Inflammatory macrophage (primary cell): ENCODE measurements around the gene CECR2.
"Not testable (repeated sequence)": the region's sequence is repeated elsewhere in the genome, so short reads cannot be mapped to it uniquely, and the experiment has no call there.

Source experiments
- DNase-seq, 2 donors: peaks; one replicate each; pipeline ENCODE4 v3.0.0-alpha.2; 2020 to 2022

The CECR2 gene

DNA sequence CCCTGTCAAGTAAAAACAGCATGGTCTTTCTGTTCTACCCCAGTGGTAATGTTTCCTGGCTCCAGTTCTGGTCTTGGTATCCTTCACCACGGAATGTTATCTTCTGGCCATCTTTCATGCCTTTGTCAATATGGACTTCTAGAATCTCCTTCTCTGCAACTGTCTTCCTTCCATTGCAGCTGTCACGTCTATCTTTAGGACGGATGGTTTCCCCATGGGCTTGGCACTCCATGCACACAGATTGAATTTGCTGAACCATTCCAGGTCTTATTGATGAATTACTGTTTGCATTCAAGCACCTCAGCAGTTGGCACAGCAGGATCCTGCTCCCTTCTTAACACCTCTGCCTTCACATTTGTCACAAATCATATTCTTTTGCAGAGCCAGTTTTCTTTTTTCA, 149.1 kb downstream of the CECR2 start:
- DNase-seq: no peak

DNA sequence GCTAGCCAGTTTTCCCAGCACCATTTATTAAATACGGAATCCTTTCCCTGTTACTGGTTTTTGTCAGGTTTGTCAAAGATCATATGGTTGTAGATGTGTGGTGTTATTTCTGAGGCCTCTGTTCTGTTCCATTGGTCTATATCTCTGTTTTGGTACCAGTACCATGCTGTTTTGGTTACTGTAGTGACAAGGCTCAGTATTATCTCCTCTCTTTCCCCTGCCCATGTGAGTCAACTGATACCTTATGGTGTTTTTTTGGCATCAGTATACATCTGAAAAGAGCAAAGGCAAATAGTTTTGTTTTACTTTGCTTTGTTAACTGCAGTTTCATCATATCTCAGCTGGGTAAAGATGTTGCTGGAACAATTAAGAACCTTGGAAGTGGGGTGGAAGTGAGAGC, 152.7 kb downstream of the CECR2 start:
- DNase-seq: not testable (repeated sequence)

DNA sequence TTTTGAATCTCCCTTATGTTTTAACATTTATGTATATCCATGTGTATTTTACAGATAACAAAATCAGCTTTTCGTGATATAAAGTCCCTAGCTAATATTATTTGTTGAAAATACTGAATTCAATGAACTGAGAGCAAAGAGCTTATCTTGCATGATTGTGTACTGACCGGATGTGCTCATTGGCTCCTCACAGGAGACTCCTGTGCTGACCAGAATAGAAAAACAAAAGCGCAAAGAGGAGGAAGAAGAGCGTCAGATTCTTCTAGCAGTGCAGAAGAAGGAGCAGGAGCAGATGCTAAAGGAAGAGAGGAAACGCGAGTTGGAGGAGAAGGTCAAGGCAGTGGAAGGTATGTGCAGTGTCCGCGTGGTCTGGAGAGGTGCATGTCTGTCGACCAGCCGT, 154.7 kb downstream of the CECR2 start:
- DNase-seq: no peak

DNA sequence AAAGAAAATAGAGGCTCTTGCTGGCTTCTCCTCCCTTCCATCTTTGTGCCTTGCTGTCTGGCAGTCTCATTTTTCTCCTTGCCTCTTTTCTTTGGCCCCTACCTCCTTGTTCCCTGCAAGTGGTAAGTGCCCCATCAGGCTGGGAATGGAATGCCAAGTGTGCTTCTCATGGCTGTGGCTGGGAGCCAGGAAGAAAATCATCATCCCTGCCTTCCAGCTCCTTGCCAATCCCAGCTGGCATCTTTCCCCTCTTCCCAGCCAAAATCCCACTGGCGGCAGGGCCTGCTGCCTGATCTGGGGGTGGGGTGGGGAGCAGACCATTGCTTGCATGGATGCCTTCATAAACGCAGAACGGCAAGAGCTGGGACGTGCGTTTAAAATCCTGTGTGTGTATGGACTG, 167.0 kb downstream of the CECR2 start:
- DNase-seq: no peak

DNA sequence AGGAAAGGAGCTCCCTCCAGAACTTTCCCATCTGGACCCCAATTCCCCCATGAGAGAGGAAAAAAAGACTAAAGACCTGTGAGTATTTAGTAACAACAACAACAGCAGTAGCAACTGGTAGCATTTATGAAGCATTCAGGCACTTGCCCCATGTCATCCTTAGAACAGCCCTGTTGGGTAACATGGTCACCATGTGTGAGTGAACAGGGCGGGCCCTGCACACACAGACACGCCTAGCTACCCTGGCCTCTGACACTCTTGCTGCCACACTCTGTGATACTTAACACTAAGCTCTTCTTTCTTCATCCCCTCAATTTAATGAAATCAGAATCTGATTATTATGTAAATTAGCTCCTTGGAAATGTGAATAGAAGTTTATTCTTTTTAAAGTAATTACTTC, 167.9 kb downstream of the CECR2 start:
- no peak for DNase-seq

DNA sequence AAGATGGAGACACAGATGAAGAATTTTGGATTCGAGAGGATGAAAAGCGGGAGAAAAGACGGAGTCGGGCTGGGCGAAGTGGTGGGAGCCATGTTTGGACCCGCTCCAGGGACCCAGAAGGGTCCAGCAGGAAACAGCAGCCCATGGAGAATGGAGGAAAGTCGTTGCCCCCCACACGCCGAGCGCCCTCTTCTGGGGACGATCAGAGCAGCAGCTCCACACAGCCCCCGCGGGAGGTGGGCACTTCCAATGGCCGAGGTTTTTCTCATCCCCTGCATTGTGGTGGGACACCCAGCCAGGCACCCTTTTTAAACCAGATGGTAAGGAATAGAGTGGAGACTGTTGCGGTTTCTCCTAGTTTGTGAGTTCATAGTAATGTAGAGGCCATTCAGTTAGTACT, 171.2 kb downstream of the CECR2 start:
- no peak for DNase-seq

DNA sequence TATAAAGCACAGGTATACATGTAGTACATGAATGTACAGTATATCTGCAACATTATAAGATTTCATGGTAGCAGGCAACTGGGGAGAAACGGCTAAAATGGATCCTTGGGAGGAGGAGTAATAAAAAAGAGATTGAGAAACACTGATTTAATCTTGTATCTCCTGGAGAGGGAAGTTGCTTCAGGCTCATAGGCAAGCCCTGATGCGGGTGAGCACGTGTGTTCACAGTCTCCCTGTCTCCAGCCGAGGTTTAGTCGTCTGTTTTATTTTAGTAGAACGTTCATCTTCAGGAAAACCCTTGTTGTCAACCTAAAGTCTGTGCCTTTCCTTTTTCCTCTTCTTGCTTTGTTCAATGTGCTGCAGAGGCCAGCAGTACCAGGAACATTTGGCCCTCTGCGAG, 172.2 kb downstream of the CECR2 start:
- DNase-seq: no peak

DNA sequence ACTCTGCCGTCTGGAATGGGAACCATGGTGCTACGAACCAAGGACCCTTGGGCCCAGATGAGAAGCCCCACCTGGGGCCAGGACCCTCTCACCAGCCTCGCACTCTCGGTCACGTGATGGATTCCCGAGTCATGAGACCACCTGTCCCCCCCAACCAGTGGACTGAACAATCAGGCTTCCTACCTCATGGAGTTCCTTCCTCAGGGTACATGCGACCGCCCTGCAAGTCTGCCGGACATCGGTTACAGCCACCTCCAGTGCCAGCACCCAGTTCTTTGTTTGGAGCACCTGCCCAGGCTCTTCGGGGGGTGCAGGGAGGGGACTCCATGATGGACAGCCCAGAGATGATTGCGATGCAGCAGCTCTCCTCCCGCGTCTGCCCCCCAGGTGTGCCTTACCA, 173.2 kb downstream of the CECR2 start:
- no peak for DNase-seq

DNA sequence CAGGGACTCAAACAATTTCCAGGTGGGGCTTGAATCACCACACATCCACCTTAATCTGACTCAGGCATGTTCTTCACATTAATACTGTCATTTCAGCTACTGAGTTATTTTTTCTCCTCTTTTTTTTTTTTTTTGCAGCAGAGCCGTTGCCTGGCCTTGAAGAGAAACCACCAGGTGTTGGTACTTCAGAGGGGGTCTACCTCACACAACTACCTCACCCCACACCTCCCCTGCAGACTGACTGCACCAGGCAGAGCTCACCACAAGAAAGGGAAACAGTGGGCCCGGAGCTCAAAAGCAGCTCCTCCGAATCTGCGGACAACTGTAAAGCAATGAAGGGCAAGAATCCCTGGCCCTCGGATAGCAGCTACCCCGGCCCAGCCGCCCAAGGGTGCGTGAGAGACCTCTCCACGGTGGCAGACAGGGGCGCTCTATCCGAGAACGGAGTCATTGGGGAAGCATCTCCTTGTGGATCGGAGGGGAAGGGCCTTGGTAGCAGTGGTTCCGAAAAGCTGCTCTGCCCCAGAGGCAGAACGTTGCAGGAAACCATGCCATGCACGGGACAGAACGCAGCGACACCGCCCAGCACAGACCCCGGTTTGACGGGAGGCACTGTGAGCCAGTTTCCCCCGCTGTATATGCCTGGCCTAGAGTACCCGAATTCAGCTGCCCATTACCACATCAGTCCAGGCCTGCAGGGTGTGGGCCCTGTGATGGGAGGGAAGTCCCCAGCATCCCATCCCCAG, 178.9 kb downstream of the CECR2 start:
- no peak for DNase-seq

DNA sequence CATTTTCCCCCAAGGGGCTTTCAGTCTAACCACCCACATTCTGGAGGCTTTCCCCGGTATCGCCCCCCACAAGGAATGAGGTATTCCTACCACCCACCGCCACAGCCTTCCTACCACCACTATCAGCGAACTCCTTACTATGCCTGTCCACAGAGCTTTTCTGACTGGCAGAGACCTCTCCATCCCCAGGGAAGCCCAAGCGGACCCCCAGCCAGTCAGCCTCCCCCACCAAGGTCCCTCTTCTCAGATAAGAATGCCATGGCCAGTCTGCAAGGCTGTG, 179.4 kb downstream of the CECR2 start:
- no peak for DNase-seq

DNA sequence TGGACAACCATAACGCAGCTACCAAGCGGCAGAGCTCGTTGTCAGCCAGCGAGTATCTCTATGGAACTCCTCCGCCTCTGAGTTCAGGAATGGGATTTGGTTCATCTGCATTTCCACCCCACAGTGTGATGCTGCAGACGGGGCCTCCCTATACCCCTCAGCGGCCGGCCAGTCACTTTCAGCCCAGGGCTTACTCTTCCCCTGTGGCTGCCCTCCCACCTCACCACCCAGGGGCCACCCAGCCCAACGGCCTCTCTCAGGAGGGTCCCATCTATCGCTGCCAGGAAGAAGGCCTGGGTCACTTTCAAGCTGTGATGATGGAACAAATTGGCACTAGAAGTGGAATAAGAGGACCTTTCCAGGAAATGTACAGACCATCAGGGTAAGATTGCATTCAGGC, 179.9 kb downstream of the CECR2 start:
- DNase-seq: no peak

DNA sequence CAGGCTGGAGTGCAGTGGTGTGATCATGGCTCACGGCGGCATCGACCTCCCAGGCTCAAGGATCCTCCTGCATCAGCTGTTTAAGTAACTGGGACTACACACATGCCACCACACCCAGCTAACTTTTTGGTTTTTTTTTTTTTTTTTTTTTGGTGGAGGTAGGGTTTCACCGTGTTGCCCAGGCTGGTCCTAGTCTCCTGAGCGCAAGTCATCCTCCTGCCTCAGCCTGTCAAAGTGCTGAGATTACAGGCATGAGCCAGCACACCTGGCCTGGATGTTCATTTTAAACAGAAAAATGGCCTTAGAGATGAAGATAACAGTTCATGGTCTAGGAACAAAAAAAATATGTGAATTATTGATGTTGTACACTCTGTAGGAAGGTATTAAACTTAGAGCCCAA, 180.4 kb downstream of the CECR2 start:
- no peak for DNase-seq

DNA sequence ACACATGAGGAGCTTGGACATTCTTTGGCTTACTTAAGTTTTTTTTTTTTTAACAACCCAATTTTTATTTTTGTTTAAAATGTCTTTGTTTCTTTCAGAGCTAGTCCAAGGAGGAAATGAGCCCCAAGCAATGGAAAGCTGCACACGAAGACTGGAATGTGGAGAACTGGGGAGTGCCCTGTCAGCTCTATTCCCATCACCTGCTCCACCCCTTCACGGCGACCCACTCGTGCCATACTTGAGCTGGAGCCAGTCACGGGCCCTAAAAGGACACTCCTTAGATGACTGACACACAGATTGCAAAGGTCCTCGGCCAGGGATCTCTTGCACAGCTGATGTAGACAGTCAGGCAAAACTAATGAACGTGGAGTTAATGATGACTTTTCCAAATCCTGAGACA, 183.5 kb downstream of the CECR2 start:
- no peak for DNase-seq

DNA sequence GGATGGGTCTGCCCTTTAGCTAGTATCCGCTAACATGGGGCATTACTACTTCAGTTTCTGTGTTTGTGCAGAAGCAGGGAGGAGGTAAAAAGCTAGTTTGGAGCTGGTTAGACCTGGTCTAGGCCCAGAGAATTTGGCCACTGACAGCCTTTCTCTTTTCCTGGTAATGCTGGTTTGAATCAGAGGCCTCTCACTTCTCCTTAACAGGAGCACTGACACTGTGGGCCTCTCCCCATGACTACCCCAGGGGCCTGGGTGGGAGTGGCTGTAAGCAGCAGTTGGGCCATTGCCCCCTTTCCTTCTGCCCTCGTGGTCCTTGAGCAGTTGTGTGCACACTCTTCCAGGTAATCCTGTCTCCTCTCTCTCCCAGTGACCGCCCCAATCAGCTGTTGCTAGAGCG, 185.6 kb downstream of the CECR2 start:
- no peak for DNase-seq

DNA sequence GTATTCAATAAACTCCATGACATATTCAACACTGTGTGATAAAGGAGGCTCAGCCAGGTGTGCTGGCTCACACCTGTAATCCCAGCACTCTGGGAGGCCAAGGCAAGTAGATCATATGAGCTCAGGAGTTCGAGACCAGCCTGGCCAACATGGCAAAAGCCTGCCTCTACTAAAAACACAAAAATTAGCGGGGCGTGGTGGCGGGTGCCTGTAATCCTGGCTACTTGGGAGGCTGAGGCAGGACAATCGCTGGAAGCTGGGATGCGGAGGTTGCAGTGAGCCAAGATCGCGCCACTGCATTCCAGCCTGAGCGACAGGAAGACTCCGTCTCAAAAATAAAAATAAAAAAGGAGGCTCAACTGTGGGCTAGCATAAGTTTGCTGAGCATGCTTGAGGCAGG, 189.9 kb downstream of the CECR2 start:
- no peak for DNase-seq

DNA sequence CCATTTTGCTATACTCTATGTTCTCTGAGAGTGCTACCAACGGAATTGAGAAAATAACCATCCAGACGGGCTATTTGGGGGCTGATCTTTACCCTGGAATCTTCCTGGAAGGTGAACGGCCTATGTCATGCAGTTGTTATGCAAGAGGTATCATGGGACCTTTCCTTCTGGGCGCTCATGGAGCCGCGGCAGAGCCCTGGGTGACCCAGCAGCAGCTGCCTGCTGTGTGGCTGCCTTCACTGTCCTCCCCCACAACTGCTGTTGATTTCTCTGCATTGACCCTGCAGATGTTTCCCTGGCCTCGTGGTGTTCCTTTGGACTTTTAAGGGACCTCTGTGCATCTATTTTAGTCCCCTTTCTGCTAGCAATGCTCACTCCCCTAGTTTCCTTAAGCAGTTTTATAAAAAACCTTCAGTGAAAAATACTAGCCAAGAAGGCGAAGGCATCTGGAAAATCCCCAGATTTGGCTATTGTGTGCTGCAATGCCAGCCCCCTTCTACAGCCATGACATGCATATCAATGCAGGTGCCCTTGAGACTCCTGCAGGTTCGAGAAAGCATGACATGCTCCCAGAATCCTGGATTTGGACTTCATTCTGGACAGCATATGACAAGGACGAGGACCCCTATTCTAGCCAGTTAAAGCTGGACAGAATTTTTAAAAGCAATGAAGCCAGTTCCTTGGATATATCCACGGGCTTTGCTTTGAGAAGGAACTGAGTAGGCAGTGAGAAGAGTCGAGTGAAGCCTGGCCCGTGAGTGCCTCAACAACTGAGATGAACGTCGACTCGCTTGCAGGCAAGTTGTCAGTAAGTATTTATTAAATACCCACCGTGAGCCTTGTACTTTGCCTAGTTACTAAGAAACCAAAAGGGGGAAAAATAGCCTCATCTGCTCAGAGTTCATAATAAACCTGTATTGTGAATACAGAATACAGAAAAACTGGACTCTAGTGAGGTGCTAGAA, 193.9 kb downstream of the CECR2 start, which contains the start of gene SLC25A18:
TSS of gene SLC25A18 (plus strand) at position 593 of the 965 bp plus-strand sequence. CDS start 16,447 bp downstream, outside the sequence.
- peak; percentile 38 to 78 for DNase-seq

DNA sequence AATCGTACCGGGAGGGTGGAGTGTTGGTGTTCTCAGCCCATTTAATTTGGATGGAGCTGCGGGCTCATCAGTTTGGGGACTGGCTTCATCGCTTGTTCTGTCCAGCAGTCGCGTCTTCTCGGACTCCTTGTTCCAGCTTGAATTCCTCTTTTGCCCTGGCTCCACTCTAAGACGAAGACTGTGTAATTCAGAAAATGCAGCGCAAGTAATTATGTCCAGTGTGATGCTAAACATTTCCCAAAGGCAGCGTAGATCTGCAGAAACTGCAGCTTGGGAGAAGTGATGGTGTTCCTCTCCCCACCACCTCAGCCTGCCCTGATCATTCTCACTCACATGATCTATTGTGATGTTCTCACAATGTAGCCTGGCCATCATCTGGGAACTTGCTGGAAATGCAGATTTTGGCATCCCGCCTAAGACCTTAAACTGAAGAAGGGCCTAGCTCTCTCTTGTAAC, 194.7 kb downstream of the CECR2 start:
- no peak for DNase-seq

DNA sequence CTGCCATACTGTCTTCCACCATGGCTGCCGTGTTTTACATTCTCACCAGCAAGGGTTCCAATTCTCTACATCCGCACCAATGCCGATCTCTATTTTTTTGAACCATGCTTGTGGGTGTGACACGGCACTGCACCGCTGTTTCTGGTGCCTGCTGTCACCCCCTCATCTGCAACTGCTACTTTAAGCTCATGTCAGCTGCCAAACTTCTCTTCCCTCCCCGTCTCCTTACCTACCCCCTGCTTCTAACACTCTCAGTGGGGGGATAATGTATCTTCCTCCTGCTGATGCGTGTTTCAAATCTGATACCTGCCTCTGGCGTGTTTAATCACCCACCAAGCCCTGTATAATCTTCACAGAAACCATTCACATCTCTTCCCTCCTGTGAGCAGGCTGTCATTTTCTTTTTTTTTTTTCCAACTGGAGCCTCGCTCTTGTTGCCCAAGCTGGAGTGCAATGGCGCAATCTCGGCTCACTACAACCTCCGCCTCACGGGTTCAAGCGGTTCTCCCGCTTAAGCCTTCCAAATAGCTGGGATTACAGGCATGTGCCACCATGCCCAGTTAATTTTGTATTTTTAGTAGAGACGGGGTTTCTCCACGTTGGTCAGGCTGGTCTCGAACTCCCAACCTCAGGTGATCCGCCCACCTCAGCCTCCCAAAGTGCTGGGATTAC, 196.9 kb downstream of the CECR2 start:
- DNase-seq: not testable (repeated sequence)

DNA sequence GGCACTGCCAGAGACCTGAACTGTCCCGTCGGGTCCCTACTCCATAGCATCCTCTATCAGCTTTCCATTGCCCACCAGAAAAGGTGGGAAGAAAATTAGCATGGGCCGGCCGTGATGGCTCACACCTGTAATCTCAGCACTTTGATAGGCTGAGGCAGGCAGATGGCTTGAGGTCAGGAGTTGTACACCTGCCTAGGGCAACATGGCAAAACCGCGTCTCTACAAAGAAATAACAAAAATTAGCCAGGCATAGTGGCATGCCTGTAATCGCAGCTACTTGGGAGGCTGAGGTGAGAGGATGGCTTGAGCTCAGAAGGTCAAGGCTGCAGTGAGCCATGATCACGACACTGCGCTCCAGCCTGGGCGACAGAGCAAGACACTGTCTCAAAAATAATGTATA, 197.5 kb downstream of the CECR2 start:
- no peak for DNase-seq

DNA sequence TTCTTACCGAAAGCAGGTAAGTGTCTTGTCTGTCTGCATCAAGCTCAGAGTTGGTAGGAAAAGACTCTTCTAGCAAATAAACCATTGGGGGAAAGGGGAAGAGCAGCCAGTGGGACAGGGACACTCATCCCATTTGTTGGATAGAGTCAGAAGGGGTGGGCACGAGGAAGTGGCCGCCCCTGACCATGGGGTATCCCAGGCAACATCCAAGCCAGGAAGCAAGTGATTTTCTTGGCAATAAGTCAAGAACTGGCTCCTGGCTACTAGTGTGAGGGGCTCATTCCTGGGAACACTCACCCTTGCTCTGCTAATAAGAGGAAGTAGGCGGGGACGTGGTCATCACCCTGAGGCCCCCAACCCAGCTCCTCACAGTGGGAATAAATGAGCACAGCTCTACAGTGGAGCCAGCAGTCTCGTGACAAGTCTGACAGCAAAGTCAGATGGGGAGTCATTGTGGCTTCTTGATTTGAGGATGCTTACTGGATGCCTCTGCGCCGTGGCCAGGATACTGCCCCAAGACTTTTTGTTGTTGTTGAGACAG, 200.8 kb downstream of the CECR2 start:
- peak in 1 of 2 donors; percentile 3 for DNase-seq

DNA sequence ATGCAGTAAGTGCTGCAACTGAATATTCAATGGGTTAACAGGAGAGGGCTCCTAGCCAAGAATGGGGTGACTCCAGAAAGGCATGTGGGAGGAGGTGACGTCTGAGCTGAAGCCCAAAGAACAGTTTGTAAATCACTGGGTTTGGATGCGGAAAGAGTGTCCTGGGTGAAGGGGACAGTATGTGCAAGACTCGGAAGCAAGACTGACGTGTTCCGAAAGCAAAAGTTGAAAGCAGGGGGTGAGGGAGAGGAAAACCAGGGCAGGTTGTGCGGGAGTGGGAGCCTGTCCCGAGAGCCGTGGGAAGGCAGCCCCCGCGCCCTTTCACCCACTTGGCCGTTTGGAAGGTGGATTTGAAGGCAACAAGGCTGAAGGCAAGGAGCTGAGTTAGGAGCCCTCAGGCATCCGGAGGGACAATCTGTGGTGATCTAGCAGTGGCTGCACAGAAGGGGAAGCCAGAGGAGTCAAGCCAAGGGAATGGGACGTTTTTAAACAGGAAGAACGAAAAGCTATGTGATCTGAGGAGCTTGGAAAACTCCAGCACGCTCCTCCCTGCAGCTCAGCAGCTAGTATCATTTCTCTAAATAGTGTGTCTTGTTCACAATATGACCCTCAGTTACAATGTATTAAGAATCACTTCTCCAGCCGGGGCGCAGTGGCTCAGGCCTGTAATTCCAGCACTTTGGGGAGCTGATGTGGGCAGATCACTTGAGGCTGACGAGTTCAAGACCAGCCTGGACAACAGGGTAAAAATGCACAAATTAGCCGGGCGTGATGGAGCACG, 201.8 kb downstream of the CECR2 start:
- peak in 1 of 2 donors; percentile 12 for DNase-seq

DNA sequence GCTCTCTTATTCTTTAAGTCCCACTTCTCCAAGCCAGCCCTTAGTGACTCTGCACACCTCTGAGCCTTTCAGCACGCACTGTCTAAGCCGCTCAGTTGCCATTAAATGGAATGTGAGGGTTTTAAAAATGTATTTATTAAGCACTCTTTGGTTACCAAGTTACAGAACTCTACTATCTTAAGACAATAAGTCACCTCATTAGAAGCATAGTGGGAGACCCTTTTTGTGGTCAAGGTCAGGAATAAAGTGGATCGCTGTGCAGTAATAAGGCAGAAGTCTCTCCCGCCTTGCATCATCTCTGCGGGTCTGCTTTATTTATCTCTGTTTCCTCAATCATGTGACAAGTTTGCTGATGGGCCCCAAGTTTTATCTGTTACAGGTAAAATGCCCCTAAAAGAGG, 205.9 kb downstream of the CECR2 start:
- DNase-seq: no peak
